GM19395 (cell line): ENCODE measurements around the gene PLD6.

Experiments
- ATAC-seq: cut with Tn5 transposase; IDR thresholded peaks from one replicate; pipeline ENCODE4 v1.9.1; 2021; ENCODE audit warnings: mild to moderate bottlenecking, moderate library complexity; ENCODE audit not compliant: unreplicated experiment

The PLD6 gene

DNA sequence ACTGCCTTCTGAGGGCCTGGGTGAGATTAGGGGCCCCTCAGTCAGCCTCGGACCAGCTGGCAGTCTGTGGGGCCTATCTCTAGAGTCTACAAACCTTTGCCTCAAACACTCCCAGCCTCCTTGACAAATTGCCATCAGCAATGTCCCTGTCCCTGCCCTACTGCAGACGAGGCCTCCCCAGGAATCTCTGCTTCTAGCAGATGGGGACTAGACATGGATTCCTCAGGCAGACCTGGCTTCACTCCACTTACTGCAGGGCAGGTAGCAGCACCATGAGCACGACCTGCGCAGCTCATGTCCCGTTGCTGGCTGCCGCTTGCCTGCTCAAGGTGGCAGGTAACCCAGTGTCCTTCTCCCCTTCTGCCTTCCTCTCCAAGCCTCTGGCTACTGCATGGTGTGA lies 49.1 kb downstream of the PLD6 start:
- ATAC-seq: no peak

DNA sequence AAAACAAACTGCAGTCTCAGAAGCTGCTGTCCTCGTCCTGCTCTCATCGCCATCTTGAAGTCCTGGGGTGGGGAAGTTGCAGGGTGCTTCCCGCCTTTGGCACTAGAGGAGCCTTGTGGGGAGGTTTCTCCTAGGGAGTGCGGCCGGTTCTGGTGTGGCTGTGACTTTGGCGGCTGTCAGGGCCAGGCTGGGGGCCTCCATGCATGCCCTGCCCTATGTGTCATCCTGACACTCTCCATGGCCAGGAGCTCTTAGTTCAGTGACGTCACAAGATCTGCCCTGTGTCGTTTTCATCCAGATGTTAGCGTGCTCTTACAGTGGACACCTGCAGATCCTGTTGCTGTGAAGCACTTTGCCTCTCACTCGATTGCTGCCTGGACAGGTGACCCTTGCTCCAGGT lies 49.6 kb downstream of the PLD6 start:
- ATAC-seq: no peak

DNA sequence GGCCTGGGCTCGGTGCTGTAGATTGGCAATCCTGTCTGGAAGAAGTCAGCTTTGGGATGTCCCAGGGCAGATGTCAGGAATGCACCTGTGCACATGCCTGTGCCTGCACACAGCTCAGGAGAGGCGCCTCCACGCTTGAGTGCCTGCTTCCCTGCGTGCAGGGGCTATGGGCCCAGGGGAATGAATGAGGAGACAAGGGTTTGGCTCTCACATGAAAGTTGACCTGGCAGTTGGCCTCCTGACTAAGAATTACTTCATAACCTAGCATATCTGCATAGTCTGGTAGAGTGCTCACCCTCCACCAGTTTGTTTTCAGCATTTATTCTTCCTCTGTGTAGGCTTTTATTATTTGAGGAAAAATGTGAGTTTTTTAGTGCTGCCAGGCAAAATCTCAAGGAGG lies 50.0 kb downstream of the PLD6 start:
- ATAC-seq: no peak

DNA sequence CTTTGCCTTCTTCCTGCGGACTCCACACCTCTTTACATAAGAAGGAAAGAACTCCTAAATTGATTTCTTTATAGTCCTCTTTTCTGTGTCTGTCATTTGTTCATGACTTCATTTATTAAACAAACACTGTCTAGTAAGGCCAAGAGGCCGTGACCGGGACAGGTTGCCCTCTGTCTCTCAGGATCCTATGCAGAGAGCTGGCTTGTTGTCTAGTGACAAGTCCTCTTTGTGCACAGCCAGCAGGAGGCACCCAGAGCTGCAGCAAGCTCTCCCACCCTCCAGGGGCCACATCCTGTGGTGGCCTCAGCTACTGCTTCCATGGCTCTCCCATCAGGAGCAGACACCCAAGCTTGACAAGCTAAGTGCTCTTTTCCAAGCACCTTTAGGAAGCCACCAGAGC lies 50.6 kb downstream of the PLD6 start:
- ATAC-seq: no peak

DNA sequence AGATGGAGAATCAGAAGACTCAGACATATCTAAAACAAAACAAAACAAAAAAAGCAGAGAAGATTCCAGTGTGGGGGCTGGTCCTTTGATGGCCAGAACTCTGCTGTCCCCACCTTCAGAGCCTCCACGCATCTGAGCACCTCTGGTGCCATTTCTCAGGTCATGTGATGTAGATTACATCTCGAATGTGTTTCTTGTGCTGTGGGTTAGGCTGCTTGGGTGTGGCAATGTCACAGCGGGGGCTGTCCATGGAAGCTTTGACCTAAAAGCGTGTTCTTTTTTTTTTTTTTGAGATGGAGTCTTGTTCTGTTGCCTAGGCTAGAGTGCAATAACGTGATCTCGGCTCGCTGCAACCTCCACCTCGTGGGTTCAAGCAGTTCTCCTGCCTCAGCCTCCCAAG lies 51.2 kb downstream of the PLD6 start:
- no peak for ATAC-seq

DNA sequence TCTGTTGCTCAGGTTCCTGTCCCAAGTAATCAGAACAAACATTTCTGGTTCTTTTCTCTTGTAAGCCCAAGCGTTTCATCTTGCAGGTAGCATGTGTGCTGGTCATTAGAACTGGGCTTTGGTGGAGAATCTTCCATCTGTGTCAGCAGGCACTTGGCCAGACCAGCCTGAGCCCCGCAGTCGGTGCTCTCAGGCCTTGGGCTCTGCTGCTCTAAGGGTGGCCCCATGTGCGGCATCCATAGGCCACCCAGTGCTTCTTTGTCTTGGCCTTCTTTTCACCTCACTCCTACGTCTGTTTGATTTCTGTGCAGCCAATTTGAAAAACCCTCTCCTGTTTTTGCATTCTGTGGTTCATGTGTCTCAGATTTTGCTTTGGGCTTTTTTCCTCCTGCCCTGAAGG lies 51.6 kb downstream of the PLD6 start:
- no peak for ATAC-seq

DNA sequence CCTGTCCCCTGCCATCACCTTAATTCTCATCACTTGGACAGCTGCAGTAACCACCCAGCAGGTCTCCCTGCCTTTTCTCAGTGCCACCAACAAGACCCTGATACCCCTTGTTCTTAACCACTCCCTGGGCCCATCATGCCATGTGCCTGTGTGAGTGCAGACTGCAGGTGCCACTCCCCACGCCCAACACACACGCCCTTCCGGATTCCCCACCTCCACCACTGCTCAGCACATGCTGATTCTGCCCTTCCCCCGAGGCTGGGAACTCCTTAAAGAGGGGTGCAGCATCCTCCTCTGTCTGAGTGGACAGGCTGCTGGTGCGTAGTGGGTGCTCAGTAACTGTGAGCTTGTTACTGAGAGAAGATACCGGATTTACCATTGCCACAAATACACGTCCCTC lies 52.4 kb downstream of the PLD6 start:
- no peak for ATAC-seq

DNA sequence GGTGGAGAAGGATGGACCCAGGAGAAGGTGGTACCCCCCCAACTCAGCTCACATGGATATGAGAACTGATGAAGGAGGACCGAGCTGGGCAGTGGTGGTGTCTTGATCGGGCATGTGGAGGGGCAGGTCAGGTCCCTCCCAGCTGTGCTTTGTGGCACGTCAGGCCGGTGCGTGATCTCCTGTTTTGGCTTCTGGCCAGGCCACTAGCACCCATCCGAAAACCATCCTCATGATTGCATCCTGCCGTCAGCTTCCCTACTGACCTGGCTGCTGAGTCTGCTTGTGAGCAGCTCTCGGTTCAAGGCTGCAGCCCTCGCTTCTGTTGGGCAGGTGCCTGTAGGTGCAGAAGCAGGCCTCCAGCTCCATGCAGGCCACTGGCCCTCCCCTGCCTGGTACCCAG lies 53.1 kb downstream of the PLD6 start:
- no peak for ATAC-seq

GRCh38 chr17:17152385-17152784 lies 53.7 kb downstream of the PLD6 start:
- ATAC-seq: no peak

DNA sequence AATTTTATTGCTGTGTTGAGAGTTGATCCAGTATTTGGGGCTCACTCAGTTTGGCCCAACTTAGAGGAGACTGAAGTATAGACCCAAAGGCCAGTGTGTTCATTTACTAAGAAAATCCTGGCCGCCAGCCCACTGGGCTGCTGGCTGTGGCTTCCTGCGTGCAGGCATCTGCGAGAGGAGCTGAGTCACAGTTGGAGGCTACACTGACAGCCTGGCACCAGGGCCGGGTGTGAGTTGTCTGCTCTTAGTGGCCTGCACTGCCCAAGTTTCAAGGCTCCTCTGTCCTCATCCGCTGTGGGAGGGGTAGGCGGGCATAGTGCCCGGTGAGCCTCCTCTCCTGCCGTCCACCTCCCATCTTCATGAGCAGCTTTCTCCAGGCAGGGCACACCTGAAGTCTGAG lies 54.2 kb downstream of the PLD6 start:
- no peak for ATAC-seq

DNA sequence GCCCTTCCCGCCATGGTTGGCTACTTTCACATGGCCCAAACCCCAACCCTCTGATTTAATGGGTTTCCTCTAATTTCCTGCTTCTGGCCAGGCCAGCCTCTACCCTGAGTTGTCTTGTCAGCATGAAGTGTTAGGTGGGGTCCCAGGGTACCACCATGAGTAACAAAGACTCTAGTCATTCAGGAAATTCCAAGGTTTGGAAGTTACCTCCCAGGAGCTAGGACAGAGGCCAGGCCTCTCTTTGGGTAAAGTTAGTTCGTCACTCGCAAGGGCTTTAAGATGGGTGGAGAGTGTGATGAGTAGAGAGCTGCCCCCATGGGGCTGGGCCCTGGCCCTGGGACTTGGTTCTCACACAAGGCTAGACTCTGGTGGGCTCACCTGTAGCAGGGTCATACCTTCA lies 54.6 kb downstream of the PLD6 start:
- ATAC-seq: no peak

GRCh38 chr17:17151055-17151454 lies 55.1 kb downstream of the PLD6 start:
- ATAC-seq: no peak
